Breast epithelium (tissue), 4 donors: Measurements from ENCODE around the gene CAB39. TPM values are rescaled to one million over a fixed set of nuclear protein-coding genes. Genes with fewer than 3 reads are reported as not detected.

Experiments
- DNase-seq, 2 donors: peaks; one replicate each; pipeline ENCODE4 v3.0.0-alpha.2; 2019; ENCODE audit warnings: low spot score in 2 of 2
- H3K27ac ChIP-seq, 2 donors: fragments of 200-600 bp; sonication (generic) in 1 of 2; one replicate each; pipeline ENCODE4 v1.5.1; 2016 to 2019; ENCODE audit warnings: mild to moderate bottlenecking in 1 of 2
- H3K27me3 ChIP-seq, 2 donors: fragments of 200-600 bp; sonication (generic) in 1 of 2; one replicate each; pipeline versions ENCODE4 v1.5.1 to v1.6.0; 2017 to 2019; ENCODE audit warnings: control low read depth in 1 of 2, mild to moderate bottlenecking in 1 of 2
- H3K36me3 ChIP-seq: fragments of 200-600 bp; one replicate; pipeline ENCODE4 v1.5.1; 2019
- H3K4me1 ChIP-seq, 2 donors: fragments of 200-600 bp; sonication (generic); one replicate each; pipeline ENCODE4 v1.5.1; 2016 to 2019; ENCODE audit warnings: control low read depth in 1 of 2
- H3K4me3 ChIP-seq, 3 donors: fragments of 200-600 bp; sonication (generic); 1 replicate in 2 of 3; 2 replicates in 1 of 3; pipeline ENCODE4 v1.5.1; 2016 to 2019; ENCODE audit warnings: mild to moderate bottlenecking in 3 of 3, moderate library complexity in 2 of 3
- H3K9me3 ChIP-seq, 2 donors: fragments of 200-600 bp; sonication (generic) in 1 of 2; one replicate each; pipeline ENCODE4 v1.5.1; 2016 to 2019; ENCODE audit warnings: control low read depth in 1 of 2
- POLR2A ChIP-seq: fragments of 450-650 bp; IDR thresholded peaks from one replicate; pipeline ENCODE4 v1.6.1; 2016; ENCODE audit warnings: antibody characterized with exemption, mild to moderate bottlenecking, moderate library complexity
- POLR2AphosphoS5 ChIP-seq, 3 donors: sonication (generic); formaldehyde crosslinking; IDR thresholded peaks; one replicate each; pipeline ENCODE4 v1.6.1; 2017; ENCODE audit warnings: antibody characterized with exemption in 3 of 3
- intact Hi-C: fragments of 100-400 bp; cut with DNase I; formaldehyde crosslinking; loops from one replicate; pipeline ENCODE4 v1.15.1; 2023; ENCODE audit warnings: low total_unique reads
- total RNA-seq, 3 donors: library from RNA; depleted of rRNA; stranded (reverse); fragments of >200 nt; gene quantifications; one replicate each; pipeline ENCODE4 v1.1.0, GENCODE V29; 2016
- TF ChIP-seq, protein P1 (sequence below), 3 donors: fragments of 450-650 bp; IDR thresholded peaks; one replicate each; pipeline ENCODE4 v1.5.1; 2016 to 2017; ENCODE audit warnings: antibody characterized with exemption in 3 of 3, mild to moderate bottlenecking in 3 of 3, moderate library complexity in 3 of 3

CAB39 gene
- total RNA-seq, 3 donors from 2014 or later = 79.0 to 85.9 (median 83.4) TPM

DNA sequence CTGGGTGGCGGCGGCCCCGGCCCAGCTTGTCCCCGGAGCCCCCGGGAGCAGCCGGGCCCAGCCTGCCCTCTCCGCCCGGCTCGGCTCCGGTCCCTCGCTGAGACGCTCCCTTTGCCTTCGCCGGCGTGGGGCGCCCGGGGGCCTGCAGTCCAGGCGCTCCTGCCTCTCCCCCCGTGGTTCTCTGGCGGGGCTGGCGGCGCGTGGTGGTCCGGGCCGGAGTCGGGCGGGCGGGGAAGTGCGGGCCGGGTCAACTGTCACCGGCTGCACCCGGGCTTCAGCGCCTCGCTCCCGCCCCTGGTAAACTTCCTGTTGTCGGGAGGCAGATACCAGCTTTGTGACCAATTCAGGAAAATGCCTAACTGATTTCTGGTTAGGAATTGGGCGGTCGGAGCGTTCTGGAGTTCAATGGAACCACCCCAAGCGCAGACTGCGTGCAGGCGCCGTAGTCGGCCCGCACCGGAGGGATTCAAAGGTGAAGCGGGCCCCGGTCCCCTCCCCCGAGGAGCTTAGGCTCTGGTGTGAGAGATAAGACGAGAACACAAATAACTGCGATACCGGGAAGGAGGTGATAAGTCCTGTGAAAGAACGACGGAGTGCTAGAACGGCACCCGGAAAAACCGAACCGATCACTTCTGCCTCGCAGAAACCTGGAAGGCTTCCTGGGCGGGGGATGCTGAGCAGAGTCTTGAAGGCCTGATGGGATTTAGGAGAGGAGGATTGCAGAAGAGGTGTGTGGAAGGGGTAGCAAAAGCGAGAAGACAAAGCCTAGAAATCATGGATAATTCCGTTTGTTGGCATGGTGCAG lies 891 bp downstream of the CAB39 start:
- no peaks in the 10 kb centered on the region for H3K27me3 ChIP-seq
- intact Hi-C loops = loop anchor here (10.0 kb wide), 1 partner anchor 81 kb away; no protein-coding TSS in a partner anchor
- DNase-seq = no peak
- peak overlapping the region; percentile 93 to 96 for H3K27ac ChIP-seq
- H3K36me3 ChIP-seq = no peaks in the 10 kb centered on the region
- TF ChIP-seq POLR2AphosphoS5 (IDR thresholded peaks at IDR 0.05) (no peak), POLR2A (no peak)
- TF ChIP-seq, protein P1, sequence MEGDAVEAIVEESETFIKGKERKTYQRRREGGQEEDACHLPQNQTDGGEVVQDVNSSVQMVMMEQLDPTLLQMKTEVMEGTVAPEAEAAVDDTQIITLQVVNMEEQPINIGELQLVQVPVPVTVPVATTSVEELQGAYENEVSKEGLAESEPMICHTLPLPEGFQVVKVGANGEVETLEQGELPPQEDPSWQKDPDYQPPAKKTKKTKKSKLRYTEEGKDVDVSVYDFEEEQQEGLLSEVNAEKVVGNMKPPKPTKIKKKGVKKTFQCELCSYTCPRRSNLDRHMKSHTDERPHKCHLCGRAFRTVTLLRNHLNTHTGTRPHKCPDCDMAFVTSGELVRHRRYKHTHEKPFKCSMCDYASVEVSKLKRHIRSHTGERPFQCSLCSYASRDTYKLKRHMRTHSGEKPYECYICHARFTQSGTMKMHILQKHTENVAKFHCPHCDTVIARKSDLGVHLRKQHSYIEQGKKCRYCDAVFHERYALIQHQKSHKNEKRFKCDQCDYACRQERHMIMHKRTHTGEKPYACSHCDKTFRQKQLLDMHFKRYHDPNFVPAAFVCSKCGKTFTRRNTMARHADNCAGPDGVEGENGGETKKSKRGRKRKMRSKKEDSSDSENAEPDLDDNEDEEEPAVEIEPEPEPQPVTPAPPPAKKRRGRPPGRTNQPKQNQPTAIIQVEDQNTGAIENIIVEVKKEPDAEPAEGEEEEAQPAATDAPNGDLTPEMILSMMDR (IDR thresholded peaks at IDR 0.05) = no peak
- no peaks in the 10 kb centered on the region for H3K9me3 ChIP-seq
- H3K4me3 ChIP-seq = peak overlapping the region; percentile 89 to 99 (median 97)
- H3K4me1 ChIP-seq = no peaks in the 10 kb centered on the region

DNA sequence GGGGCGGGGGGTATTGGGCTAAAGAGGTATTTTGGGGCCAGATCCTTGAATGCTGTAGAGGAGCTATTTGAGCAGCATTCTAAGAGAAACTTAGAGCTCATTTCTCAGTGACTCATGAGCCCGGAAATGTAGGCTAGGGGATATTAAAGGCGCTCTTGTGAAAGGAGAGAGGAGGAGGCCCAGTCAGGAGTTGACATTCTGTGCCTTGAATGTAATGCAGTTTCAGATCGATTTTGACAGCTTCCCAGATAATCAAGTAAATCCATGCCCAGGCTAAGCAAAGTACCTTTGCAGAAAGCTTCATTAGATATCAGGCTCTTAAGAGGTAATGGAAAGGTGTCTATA lies 1.5 kb downstream of the CAB39 start:
- no peaks in the 10 kb centered on the region for H3K4me1 ChIP-seq
- no peaks in the 10 kb centered on the region for H3K36me3 ChIP-seq
- H3K9me3 ChIP-seq = no peaks in the 10 kb centered on the region
- peak overlapping the region; percentile 93 to 96 for H3K27ac ChIP-seq
- peak overlapping the region; percentile 89 to 99 (median 97) for H3K4me3 ChIP-seq
- H3K27me3 ChIP-seq = no peaks in the 10 kb centered on the region
- DNase-seq = no peak
- TF ChIP-seq, protein P1 (IDR thresholded peaks at IDR 0.05) = no peak
- intact Hi-C loops = loop anchor here (10.0 kb wide), 1 partner anchor 81 kb away; no protein-coding TSS in a partner anchor

DNA sequence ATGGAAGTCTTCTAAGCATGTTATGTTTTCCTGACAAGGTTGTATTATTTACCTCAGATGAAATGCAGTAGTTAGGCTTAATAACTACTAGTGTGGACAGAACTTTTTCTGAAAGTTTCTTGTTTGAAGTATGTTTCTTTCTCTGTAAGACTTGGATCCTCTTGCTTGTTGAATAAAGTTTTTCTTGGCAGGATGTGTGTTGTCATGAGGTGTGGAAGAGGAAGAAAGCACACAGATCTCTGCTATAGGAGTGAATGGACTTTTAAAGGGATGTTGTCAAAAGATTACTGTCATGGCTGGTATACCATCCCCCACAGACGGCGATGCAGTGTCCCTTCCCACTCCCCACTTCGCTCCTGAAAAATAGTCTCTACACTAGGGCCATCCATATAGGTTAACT lies 2.6 kb downstream of the CAB39 start:
- DNase-seq = no peak
- Histone ChIP-seq H3K9me3 (no peaks in the 10 kb centered on the region), H3K4me1 (no peaks in the 10 kb centered on the region), H3K27me3 (no peaks in the 10 kb centered on the region), H3K4me3 (peak overlapping the region in 1 of 3 donors; percentile 89), H3K36me3 (no peaks in the 10 kb centered on the region), H3K27ac (peak overlapping the region; percentile 16 to 52)
- TF ChIP-seq, protein P1 (IDR thresholded peaks at IDR 0.05) = no peak
- TF ChIP-seq POLR2A (no peak), POLR2AphosphoS5 (IDR thresholded peaks at IDR 0.05) (no peak)
- intact Hi-C loops = loop anchor here (10.0 kb wide), 1 partner anchor 80 kb away; no protein-coding TSS in a partner anchor

DNA sequence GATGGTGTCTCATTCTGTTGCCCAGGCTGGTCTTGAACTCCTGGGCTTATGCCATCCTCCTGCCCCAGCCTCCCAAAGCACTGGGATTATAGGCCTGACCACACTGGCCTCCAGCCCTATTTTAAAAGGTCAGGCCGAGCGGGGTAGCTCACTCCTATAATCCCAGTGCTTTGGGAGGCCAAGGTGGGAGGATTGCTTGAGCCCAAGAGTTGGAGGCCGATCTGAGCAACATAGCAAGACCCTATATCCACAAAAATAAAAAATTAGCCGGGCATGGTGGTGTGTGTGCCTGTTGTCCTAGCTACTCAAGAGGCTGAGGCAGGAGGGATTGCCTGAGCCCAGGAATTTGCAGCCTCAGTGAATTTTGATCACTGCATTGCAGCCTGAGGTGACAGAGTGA lies 3.9 kb downstream of the CAB39 start:
- H3K9me3 ChIP-seq = no peaks in the 10 kb centered on the region
- no peaks in the 10 kb centered on the region for H3K4me1 ChIP-seq
- no peak overlapping the region for H3K4me3 ChIP-seq
- H3K36me3 ChIP-seq = no peaks in the 10 kb centered on the region
- H3K27ac ChIP-seq = no peak overlapping the region
- TF ChIP-seq POLR2AphosphoS5 (IDR thresholded peaks at IDR 0.05) = no peak
- TF ChIP-seq POLR2A = no peak
- TF ChIP-seq, protein P1 (IDR thresholded peaks at IDR 0.05) = no peak
- no peaks in the 10 kb centered on the region for H3K27me3 ChIP-seq
- intact Hi-C loops = loop anchor here (10.0 kb wide), 1 partner anchor 78 kb away; no protein-coding TSS in a partner anchor
- no peak for DNase-seq

DNA sequence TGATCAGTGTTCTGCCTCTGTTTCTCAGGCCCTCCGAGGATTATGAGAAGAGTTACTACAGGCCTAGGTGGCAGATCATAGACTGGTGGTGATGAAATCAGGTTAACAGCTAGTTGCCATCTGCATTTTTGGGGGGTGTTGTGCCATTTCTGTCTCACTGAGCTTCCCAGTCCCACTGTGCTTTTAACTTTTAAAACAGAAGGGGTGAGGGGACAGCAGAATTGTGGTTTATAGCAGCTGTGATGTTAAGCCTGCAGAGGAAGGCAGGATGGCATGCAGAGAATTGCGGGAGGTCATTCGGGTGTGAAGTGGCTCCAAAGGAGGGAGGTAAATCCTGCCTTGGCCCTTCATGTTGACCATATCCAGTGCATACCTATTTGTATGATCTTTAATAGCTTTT lies 5.0 kb downstream of the CAB39 start:
- Histone ChIP-seq H3K27me3 (no peaks in the 10 kb centered on the region), H3K9me3 (no peaks in the 10 kb centered on the region), H3K4me1 (no peaks in the 10 kb centered on the region), H3K36me3 (no peaks in the 10 kb centered on the region), H3K4me3 (no peak overlapping the region), H3K27ac (no peak overlapping the region)
- intact Hi-C loops = loop anchor here (10.0 kb wide), 1 partner anchor 77 kb away; no protein-coding TSS in a partner anchor
- DNase-seq = no peak
- TF ChIP-seq POLR2A (no peak), POLR2AphosphoS5 (IDR thresholded peaks at IDR 0.05) (no peak)
- TF ChIP-seq, protein P1 (IDR thresholded peaks at IDR 0.05) = no peak
